Muscle of leg (tissue), 11 donors: ENCODE data around the gene GPALPP1. TPM values are rescaled to one million over a fixed set of nuclear protein-coding genes. Genes with fewer than 3 reads are reported as not detected.
A peak's percentile ranks its signal among the peaks of the same experiment; 100 is the strongest.

ENCODE experiments used
- DNase-seq: peaks from one replicate; pipeline ENCODE4 v3.0.0; 2013
- H3K27ac ChIP-seq: one replicate; pipeline ENCODE4 v1.5.1; 2013; ENCODE audit warnings: mild to moderate bottlenecking, low read length, control low read depth
- H3K27me3 ChIP-seq: one replicate; pipeline ENCODE4 v1.6.1; 2013; ENCODE audit warnings: low read length; ENCODE audit not compliant: control insufficient read depth, insufficient read depth
- H3K36me3 ChIP-seq: one replicate; pipeline ENCODE4 v1.6.1; 2013; ENCODE audit warnings: low read length; ENCODE audit not compliant: control insufficient read depth, insufficient read depth
- H3K4me1 ChIP-seq: one replicate; pipeline ENCODE4 v1.6.1; 2013; ENCODE audit warnings: low read length; ENCODE audit not compliant: control insufficient read depth, insufficient read depth
- H3K4me3 ChIP-seq: one replicate; pipeline ENCODE4 v1.5.1; 2013; ENCODE audit warnings: low read length, control low read depth
- H3K9me3 ChIP-seq: replicated peaks from 2 replicates; pipeline ENCODE4 v1.6.1; 2013; ENCODE audit warnings: low read depth, low read length; ENCODE audit not compliant: control insufficient read depth
- WGBS: methylation state at CpG from one replicate; pipeline ENCODE4 v1.1.5; 2013; ENCODE audit warnings: missing lambda C conversion rate; ENCODE audit not compliant: insufficient coverage; 5-methylcytosine and 5-hydroxymethylcytosine counted together
- polyA plus RNA-seq, 8 donors: library from polyadenylated mRNA; unstranded; fragments of 120-200 nt; gene quantifications; one replicate each; pipeline versions ENCODE4 v1.2.1 to v1.2.3, GENCODE V29; 2013; ENCODE audit warnings: inconsistent platforms in 1 of 8, low replicate concordance in 1 of 8; ENCODE audit not compliant: insufficient read length in 8 of 8, insufficient read depth in 1 of 8
- total RNA-seq: library from RNA; stranded (reverse); fragments of 120-200 nt; gene quantifications from one replicate; pipeline ENCODE4 v1.2.4, GENCODE V29; 2013

The GPALPP1 gene
- total and polyA plus RNA-seq, 9 donors, result 22.2 to 32.3 (median 28.0) TPM

- Histone ChIP-seq H3K4me1 (no peaks in the 10 kb centered on the region), H3K9me3 (no peaks in the 10 kb centered on the region), H3K27me3 (no peaks in the 10 kb centered on the region), H3K27ac (no peak overlapping the region), H3K36me3 (peaks cover 12% of the 10 kb centered on the region), H3K4me3 (no peak overlapping the region)
- 100% methylated on average over 1 of the region's 1 CpG for WGBS
- DNase-seq, result no peak
Observed at GRCh38 chr13:45040173-45040572, 50.8 kb downstream of the GPALPP1 start.

GRCh38 chr13:45040622-45041021 lies 51.3 kb downstream of the GPALPP1 start:
- 80% methylated on average over 1 of the region's 3 CpGs for WGBS

GRCh38 chr13:45042539-45042938 lies 53.2 kb downstream of the GPALPP1 start:
- DNase-seq, result no peak
- Histone ChIP-seq H3K27ac (no peak overlapping the region), H3K9me3 (no peaks in the 10 kb centered on the region), H3K4me1 (peaks cover 2% of the 10 kb centered on the region), H3K36me3 (peaks cover 8% of the 10 kb centered on the region), H3K4me3 (no peak overlapping the region), H3K27me3 (no peaks in the 10 kb centered on the region)
- WGBS, result 72% methylated on average over 3 of the region's 3 CpGs

More at GRCh38 chr13:45040622-45041021, 51.3 kb downstream of the GPALPP1 start:
- H3K36me3 ChIP-seq, result peaks cover 12% of the 10 kb centered on the region
- H3K27ac ChIP-seq, result no peak overlapping the region
- no peaks in the 10 kb centered on the region for H3K27me3 ChIP-seq
- no peak for DNase-seq
- no peaks in the 10 kb centered on the region for H3K9me3 ChIP-seq
- H3K4me3 ChIP-seq, result no peak overlapping the region
- no peaks in the 10 kb centered on the region for H3K4me1 ChIP-seq

GRCh38 chr13:45046445-45046844 lies 57.1 kb downstream of the GPALPP1 start:
- no peaks in the 10 kb centered on the region for H3K27me3 ChIP-seq
- WGBS, result no CpG with 5 or more reads among the region's 4 CpGs

GRCh38 chr13:45047394-45048310 lies 58.3 kb downstream of the GPALPP1 start:
- DNase-seq, result peak; percentile 79
- Histone ChIP-seq H3K4me3 (peak overlapping the region; percentile 30), H3K4me1 (peaks cover 2% of the 10 kb centered on the region), H3K36me3 (no peaks in the 10 kb centered on the region), H3K27me3 (no peaks in the 10 kb centered on the region), H3K9me3 (no peaks in the 10 kb centered on the region), H3K27ac (no peak overlapping the region)
- WGBS, result 17% methylated on average over 9 of the region's 10 CpGs

More at GRCh38 chr13:45046445-45046844, 57.1 kb downstream of the GPALPP1 start:
- H3K9me3 ChIP-seq, result no peaks in the 10 kb centered on the region
- H3K36me3 ChIP-seq, result no peaks in the 10 kb centered on the region
- H3K4me3 ChIP-seq, result no peak overlapping the region
- no peak overlapping the region for H3K27ac ChIP-seq
- H3K4me1 ChIP-seq, result peaks cover 2% of the 10 kb centered on the region
- DNase-seq, result no peak

- Histone ChIP-seq H3K27me3 (no peaks in the 10 kb centered on the region), H3K4me3 (no peak overlapping the region), H3K9me3 (no peaks in the 10 kb centered on the region), H3K36me3 (no peaks in the 10 kb centered on the region), H3K4me1 (peaks cover 2% of the 10 kb centered on the region), H3K27ac (no peak overlapping the region)
- 50% methylated on average over 1 of the region's 6 CpGs for WGBS
- DNase-seq, result no peak
Observed at GRCh38 chr13:45048890-45049407, 59.6 kb downstream of the GPALPP1 start.

GRCh38 chr13:45049478-45049877 lies 60.1 kb downstream of the GPALPP1 start:
- H3K9me3 ChIP-seq, result no peaks in the 10 kb centered on the region
- WGBS, result 83% methylated on average over 2 of the region's 3 CpGs

GRCh38 chr13:45051315-45051714 lies 62.0 kb downstream of the GPALPP1 start:
- Histone ChIP-seq H3K36me3 (no peaks in the 10 kb centered on the region), H3K27me3 (no peaks in the 10 kb centered on the region), H3K4me3 (no peak overlapping the region), H3K27ac (no peak overlapping the region), H3K4me1 (peaks cover 2% of the 10 kb centered on the region), H3K9me3 (no peaks in the 10 kb centered on the region)
- DNase-seq, result no peak
- WGBS, result 55% methylated on average over 4 of the region's 5 CpGs

More at GRCh38 chr13:45049478-45049877, 60.1 kb downstream of the GPALPP1 start:
- H3K27me3 ChIP-seq, result no peaks in the 10 kb centered on the region
- no peak overlapping the region for H3K27ac ChIP-seq
- no peak overlapping the region for H3K4me3 ChIP-seq
- H3K4me1 ChIP-seq, result peaks cover 2% of the 10 kb centered on the region
- H3K36me3 ChIP-seq, result no peaks in the 10 kb centered on the region
- no peak for DNase-seq

GRCh38 chr13:45055198-45055901 lies 66.0 kb downstream of the GPALPP1 start:
- Histone ChIP-seq H3K36me3 (no peaks in the 10 kb centered on the region), H3K27me3 (no peaks in the 10 kb centered on the region), H3K4me1 (no peaks in the 10 kb centered on the region), H3K4me3 (no peak overlapping the region), H3K9me3 (no peaks in the 10 kb centered on the region), H3K27ac (no peak overlapping the region)
- 40% methylated on average over 1 of the region's 8 CpGs for WGBS
- no peak for DNase-seq
